Spleen (tissue), 11 donors: Measurements from ENCODE around the gene MS4A4E. TPM values are rescaled to one million over a fixed set of nuclear protein-coding genes. Genes with fewer than 3 reads are reported as not detected.

ENCODE experiments used
- DNase-seq: peaks from one replicate; pipeline ENCODE4 v3.0.0-alpha.2; 2020
- H3K27ac ChIP-seq, 8 donors: fragments of 200-600 bp; sonication (generic) in 7 of 8; 1 replicate in 4 of 8; 2 replicates in 4 of 8; pipeline versions ENCODE4 v1.5.0 to v1.8.0; 2016 to 2021; ENCODE audit warnings: inconsistent platforms in 4 of 8, mild to moderate bottlenecking in 4 of 8, moderate library complexity in 1 of 8
- H3K27me3 ChIP-seq, 7 donors: fragments of 200-600 bp; sonication (generic) in 6 of 7; replicated peaks in 1 of 7; 1 replicate in 4 of 7; 2 replicates in 3 of 7; pipeline versions ENCODE4 v1.5.0 to v1.8.0; 2016 to 2021; ENCODE audit warnings: inconsistent platforms in 3 of 7, mild to moderate bottlenecking in 1 of 7
- H3K36me3 ChIP-seq, 6 donors: fragments of 200-600 bp; sonication (generic) in 5 of 6; 1 replicate in 4 of 6; 2 replicates in 2 of 6; pipeline versions ENCODE4 v1.5.0 to v1.8.0; 2016 to 2021; ENCODE audit warnings: inconsistent platforms in 2 of 6
- H3K4me1 ChIP-seq, 6 donors: fragments of 200-600 bp; sonication (generic) in 5 of 6; 1 replicate in 3 of 6; 2 replicates in 3 of 6; pipeline versions ENCODE4 v1.5.0 to v1.8.0; 2016 to 2021; ENCODE audit warnings: inconsistent platforms in 3 of 6
- H3K4me3 ChIP-seq, 8 donors: fragments of 200-600 bp; sonication (generic) in 7 of 8; 1 replicate in 4 of 8; 2 replicates in 4 of 8; pipeline versions ENCODE4 v1.5.0 to v1.8.0; 2016 to 2021; ENCODE audit warnings: inconsistent platforms in 4 of 8, mild to moderate bottlenecking in 4 of 8, moderate library complexity in 2 of 8
- H3K9me3 ChIP-seq, 8 donors: fragments of 200-600 bp; sonication (generic) in 7 of 8; 1 replicate in 4 of 8; 2 replicates in 4 of 8; pipeline versions ENCODE4 v1.5.0 to v1.8.0; 2016 to 2021; ENCODE audit warnings: inconsistent platforms in 4 of 8
- POLR2A ChIP-seq, 3 donors: fragments of 450-650 bp; IDR thresholded peaks; one replicate each; pipeline ENCODE4 v1.5.1; 2017; ENCODE audit warnings: antibody characterized with exemption in 3 of 3, mild to moderate bottlenecking in 1 of 3
- POLR2AphosphoS5 ChIP-seq, 3 donors: sonication (generic); formaldehyde crosslinking; IDR thresholded peaks; one replicate each; pipeline ENCODE4 v1.5.1; 2017; ENCODE audit warnings: antibody characterized with exemption in 3 of 3
- WGBS, 5 donors: extraction: QIAGEN DNeasy Blood & Tissue Kit in 3 of 5; methylation state at CpG; one replicate each; pipeline versions ENCODE4 v1.1.5 to v1.1.7; 2013 to 2018; 5-methylcytosine and 5-hydroxymethylcytosine counted together
- intact Hi-C: fragments of 100-400 bp; cut with DNase I; formaldehyde crosslinking; loops from one replicate; pipeline ENCODE4 v1.15.0; 2023; ENCODE audit warnings: low total_unique reads
- polyA plus RNA-seq, 3 donors: library from polyadenylated mRNA; stranded (reverse); fragments of 200-250 nt; gene quantifications; one replicate each; pipeline ENCODE4 v1.2.1, GENCODE V29; 2013
- total RNA-seq, 7 donors: library from RNA; depleted of rRNA in 3 of 7; stranded (reverse); fragments of >200 nt in 3 of 7; fragmentation: NEBNext Ultra II Directional in 4 of 7; extraction: Animal tissue kit (Norgen Biotek cat#: 25700) in 4 of 7; gene quantifications; one replicate each; pipeline versions ENCODE4 v1.1.0 to v1.2.1, GENCODE V29; 2016 to 2021
- TF ChIP-seq, protein P1 (sequence below), 11 experiments: fragments of 200-600 bp in 7 of 11; fragments of 450-650 bp in 4 of 11; sonication (generic) in 4 of 11; IDR thresholded peaks in 8 of 11; conservative IDR thresholded peaks in 3 of 11; 1 replicate in 7 of 11; 2 replicates in 4 of 11; pipeline versions ENCODE4 v1.4.0 to v1.8.0; 2016 to 2021; ENCODE audit warnings: antibody characterized with exemption in 11 of 11, inconsistent platforms in 4 of 11, mild to moderate bottlenecking in 1 of 11
- donor health status: healthy with polysubstance abuse.
- donor health status: DM: no; HTN: no; CAD: no; lungs with moderate emphysema.
- donor health status: DM: no; HTN: no; CAD: no.
- donor health status: Bipolar disorder and iron deficiency.
- donor health status: healthy.
- donor health status: DM: no; HTN: no; CAD: no.
- donor health status: DM: yes; HTN: yes; CAD: no.

Gene MS4A4E
- total and polyA plus RNA-seq, 10 donors: 1.9 to 25.4 (median 7.7) TPM

DNA sequence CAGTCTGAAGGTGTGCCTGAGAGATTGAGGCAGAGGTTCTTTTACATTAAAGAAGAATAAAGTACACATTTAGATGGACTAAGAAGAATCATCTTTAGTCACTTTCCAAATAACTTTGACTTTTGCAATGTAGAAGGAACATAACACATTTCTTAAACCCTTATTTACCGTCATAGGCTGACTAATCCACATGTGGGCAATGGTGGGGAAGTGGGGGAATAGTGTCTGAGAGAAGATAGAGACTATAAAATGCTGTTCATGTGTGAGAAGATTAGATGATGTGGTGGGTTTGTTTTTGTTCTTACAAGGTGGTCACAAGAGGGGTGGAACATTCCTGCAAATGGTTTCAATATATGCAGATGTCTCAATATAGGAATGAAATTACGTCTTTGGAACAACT lies 39.3 kb upstream of the MS4A4E start:
- no peak for DNase-seq
- Histone ChIP-seq H3K27me3 (no peaks in the 10 kb centered on the region), H3K9me3 (no peaks in the 10 kb centered on the region), H3K27ac (peak overlapping the region in 6 of 8 donors; percentile 7 to 81 (median 63)), H3K36me3 (no peaks in the 10 kb centered on the region), H3K4me1 (peaks cover 0 to 21% (median 7%) of the 10 kb centered on the region in 6 donors), H3K4me3 (peak overlapping the region in 1 of 8 donors; percentile 53)
- WGBS, 5 donors: 70 to 90% (median 78%) methylated on average over 2 of the region's 2 CpGs
- intact Hi-C loops: no loop called here
- no peak for TF ChIP-seq POLR2A (IDR thresholded peaks at IDR 0.05)
- TF ChIP-seq, protein P1, sequence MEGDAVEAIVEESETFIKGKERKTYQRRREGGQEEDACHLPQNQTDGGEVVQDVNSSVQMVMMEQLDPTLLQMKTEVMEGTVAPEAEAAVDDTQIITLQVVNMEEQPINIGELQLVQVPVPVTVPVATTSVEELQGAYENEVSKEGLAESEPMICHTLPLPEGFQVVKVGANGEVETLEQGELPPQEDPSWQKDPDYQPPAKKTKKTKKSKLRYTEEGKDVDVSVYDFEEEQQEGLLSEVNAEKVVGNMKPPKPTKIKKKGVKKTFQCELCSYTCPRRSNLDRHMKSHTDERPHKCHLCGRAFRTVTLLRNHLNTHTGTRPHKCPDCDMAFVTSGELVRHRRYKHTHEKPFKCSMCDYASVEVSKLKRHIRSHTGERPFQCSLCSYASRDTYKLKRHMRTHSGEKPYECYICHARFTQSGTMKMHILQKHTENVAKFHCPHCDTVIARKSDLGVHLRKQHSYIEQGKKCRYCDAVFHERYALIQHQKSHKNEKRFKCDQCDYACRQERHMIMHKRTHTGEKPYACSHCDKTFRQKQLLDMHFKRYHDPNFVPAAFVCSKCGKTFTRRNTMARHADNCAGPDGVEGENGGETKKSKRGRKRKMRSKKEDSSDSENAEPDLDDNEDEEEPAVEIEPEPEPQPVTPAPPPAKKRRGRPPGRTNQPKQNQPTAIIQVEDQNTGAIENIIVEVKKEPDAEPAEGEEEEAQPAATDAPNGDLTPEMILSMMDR (IDR thresholded peaks at IDR 0.05 in 8 of 11, conservative IDR thresholded peaks at IDR 0.05 in 3 of 11): no peak
- no peak for TF ChIP-seq POLR2AphosphoS5 (IDR thresholded peaks at IDR 0.05)

DNA sequence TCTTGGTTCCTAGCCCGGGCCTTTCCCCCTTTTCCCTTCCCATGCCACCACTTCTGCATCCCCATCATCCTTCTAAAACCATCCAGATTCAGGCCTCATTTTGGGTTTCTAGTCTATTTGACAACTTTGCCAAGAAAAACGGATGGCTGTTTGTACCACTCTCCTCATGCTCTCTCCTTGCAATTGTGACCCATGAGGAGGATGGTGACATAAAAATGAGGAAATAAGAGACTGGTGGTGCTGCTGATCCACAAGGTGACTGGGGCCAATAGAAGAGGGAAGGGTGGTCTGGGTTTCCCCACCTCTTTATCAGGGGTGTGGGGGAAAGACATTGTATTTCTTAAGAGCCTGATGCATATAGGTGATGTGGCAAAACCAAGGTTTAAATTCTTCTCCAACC lies 38.5 kb upstream of the MS4A4E start:
- WGBS, 5 donors: 34 to 60% (median 59%) methylated on average over 2 of the region's 2 CpGs
- DNase-seq: no peak
- Histone ChIP-seq H3K27ac (peak overlapping the region in 6 of 8 donors; percentile 7 to 81 (median 63)), H3K36me3 (no peaks in the 10 kb centered on the region), H3K27me3 (no peaks in the 10 kb centered on the region), H3K9me3 (no peaks in the 10 kb centered on the region), H3K4me1 (peaks cover 0 to 21% (median 7%) of the 10 kb centered on the region in 6 donors), H3K4me3 (peak overlapping the region in 4 of 8 donors; percentile 2 to 53 (median 14))
- intact Hi-C loops: no loop called here
- peak in 1 of 3 donors; percentile 22 for TF ChIP-seq POLR2AphosphoS5 (IDR thresholded peaks at IDR 0.05)
- TF ChIP-seq, protein P1 (IDR thresholded peaks at IDR 0.05 in 8 of 11, conservative IDR thresholded peaks at IDR 0.05 in 3 of 11): no peak

DNA sequence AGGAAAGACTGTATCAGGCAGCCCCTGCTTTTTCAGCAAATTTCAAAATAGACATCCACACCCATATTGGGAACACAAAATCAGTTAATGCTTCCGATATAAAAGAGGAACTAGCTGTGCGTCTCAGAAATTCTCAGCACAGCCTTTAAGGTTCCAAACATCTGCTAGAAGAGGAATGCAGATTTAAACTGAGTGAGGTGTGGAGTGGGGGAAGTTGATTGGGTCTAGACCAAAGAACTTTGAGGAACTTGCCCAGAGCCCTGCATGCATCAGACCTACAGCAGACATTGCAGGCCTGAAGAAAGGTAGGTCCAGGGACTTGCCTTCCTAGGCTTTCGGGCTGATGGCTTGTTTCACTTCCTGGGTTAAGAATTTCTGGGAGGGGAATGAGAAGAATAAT lies 37.5 kb upstream of the MS4A4E start, which contains the start of gene MS4A4A:
MS4A4A (plus strand) TSS at position 255 of the 400 bp plus-strand sequence; CDS start at position 265, 10 bp downstream.
- intact Hi-C loops: no loop called here
- H3K36me3 ChIP-seq: no peaks in the 10 kb centered on the region
- TF ChIP-seq POLR2A (IDR thresholded peaks at IDR 0.05): no peak
- TF ChIP-seq, protein P1 (IDR thresholded peaks at IDR 0.05 in 8 of 11, conservative IDR thresholded peaks at IDR 0.05 in 3 of 11): no peak
- peak in 1 of 3 donors; percentile 65 for TF ChIP-seq POLR2AphosphoS5 (IDR thresholded peaks at IDR 0.05)
- H3K27me3 ChIP-seq: no peaks in the 10 kb centered on the region
- H3K4me3 ChIP-seq: peak within 1 kb of the TSS in 4 of 8 donors; percentile 2 to 53 (median 14)
- DNase-seq: no peak
- WGBS, 5 donors: 18 to 35% (median 33%) methylated on average over 3 of the region's 3 CpGs
- peaks cover 0 to 21% (median 7%) of the 10 kb centered on the region in 6 donors for H3K4me1 ChIP-seq
- peak within 1 kb of the TSS in 6 of 8 donors; percentile 35 to 81 (median 63) for H3K27ac ChIP-seq
- no peaks in the 10 kb centered on the region for H3K9me3 ChIP-seq

DNA sequence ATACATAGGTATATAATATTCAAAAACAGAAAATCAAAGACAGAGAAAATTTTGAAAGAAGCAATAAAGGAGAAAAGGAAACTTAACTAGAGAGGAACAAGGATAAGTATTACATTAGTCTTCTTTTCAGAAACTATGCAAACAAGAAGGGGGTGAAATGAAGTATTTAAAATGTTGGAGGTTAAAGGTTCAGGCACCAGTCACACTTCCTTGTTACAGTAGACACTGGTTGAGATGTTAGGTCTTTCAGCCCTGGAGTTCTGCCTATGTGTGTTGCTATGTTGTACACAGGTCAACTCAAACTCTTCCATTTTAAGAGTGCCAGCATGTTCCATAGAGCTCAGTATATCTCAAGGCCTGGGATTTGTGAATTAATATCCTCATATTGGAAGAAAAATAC lies 31.5 kb upstream of the MS4A4E start:
- Histone ChIP-seq H3K27ac (peak overlapping the region in 3 of 8 donors; percentile 15 to 49 (median 24)), H3K4me3 (no peak overlapping the region), H3K4me1 (no peaks in the 10 kb centered on the region), H3K9me3 (peaks cover 0 to 14% (median 9%) of the 10 kb centered on the region in 8 donors), H3K27me3 (no peaks in the 10 kb centered on the region), H3K36me3 (no peaks in the 10 kb centered on the region)
- intact Hi-C loops: no loop called here
- DNase-seq: no peak
- TF ChIP-seq, protein P1 (IDR thresholded peaks at IDR 0.05 in 8 of 11, conservative IDR thresholded peaks at IDR 0.05 in 3 of 11): no peak
- TF ChIP-seq POLR2AphosphoS5 (IDR thresholded peaks at IDR 0.05): no peak
- TF ChIP-seq POLR2A (IDR thresholded peaks at IDR 0.05): no peak
